Endothelial cell of hepatic sinusoid (primary cell): ENCODE results near the gene PEF1.

Experiments used
- in situ Hi-C: cut with HindIII; loops from 2 replicates; pipeline ENCODE4 v1.10.0; 2017; ENCODE audit warnings: low sequenced_read_pairs

Gene PEF1

DNA sequence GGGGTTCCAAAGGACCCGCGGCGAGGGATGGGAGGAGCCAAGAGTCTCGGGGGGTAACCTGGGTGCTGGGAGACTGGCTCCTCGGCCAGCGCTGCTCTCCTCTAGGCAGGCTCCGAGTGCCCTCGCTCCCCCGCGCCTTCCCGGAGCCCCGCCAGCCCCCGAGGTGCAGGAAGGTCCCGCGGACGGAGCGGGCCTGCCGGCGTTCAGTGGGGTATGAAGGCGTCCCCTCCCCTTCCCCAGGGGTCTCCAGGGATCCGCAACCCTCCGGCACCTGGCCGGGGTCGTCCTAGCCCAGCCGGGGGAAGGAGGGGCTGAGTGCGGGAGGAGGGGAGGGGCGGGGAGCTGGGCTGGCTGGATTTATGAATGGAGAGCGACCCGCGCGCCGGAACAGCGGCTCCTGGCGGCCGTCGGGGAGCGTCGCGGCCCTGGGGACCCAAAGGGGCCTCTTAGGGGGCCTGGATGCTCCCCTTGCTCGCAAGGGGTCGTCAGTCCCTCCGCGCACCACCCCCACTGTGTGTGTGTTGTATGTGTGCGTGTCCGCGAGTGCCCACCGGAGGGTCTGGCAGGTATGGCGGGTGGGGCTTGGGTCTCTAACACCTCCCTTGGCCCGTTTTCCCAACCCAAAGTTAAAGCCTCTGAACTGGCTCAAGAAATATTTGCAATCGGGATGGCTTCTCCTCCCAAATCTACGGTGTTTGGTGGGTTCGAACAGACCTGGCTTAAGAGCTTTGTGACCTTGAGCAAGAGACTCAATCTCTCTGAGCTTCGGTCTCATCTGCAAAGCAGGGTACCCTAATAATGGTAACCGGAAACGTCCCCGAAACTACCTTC is 26.5 kb downstream of the PEF1 start:
- in situ Hi-C loops = no loop called here

DNA sequence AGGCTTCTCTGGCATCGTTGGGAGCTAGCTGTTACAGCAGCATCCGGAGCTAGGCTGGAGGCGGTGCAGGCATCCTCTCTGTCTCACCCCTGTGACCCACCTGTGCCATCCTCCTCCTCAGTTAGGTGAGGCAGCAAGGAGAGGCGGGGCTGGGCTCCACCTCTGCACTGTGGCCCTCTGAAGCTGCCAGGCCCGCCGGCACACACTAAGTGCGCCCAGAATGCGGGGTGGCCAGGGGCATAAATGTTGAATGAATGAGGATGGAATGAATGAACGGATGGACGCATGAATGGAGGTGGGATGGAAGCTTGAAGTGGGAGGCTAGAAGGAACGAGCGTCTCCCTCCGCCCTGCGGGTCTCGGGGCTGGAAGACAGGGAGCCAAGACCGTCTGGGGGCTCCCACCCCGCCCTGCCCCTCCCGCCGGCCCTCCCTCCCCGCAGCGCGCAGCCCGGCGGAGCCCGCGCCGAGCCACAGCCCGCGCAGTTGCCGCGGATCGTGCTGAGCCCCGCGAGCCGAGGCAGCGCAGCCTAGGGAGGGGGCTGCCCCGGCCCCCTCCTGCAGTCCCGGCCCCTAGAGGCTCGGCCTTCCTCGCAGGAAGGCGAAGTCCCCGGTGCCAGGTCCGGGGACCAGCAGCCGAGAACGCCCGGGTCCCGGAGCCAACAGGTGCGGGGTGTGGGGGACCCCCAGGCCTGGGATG is 27.3 kb downstream of the PEF1 start, which contains the start of gene HCRTR1:
TSS of gene HCRTR1 (plus strand) at position 472 of the 698 bp plus-strand sequence. CDS start 1,504 bp downstream, outside the sequence.
- in situ Hi-C loops = no loop called here

DNA sequence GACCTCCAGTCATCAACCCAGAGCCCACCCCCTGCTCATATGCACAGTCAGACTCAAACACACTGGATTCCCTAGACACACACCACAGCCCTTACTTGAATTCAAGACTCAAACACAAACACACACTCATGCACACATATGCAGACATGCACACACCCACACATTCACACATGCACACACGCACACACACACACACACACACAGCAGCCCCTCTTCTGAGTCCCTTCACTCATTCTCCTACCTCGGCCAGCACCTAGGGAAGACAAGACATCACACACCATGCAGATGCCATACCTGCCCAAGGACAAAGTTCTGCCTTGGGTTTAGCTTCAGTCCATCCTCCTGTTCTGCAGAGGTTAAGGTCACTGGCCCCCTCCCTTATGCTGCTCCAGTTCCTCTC is 28.7 kb downstream of the PEF1 start:
- in situ Hi-C loops = no loop called here

DNA sequence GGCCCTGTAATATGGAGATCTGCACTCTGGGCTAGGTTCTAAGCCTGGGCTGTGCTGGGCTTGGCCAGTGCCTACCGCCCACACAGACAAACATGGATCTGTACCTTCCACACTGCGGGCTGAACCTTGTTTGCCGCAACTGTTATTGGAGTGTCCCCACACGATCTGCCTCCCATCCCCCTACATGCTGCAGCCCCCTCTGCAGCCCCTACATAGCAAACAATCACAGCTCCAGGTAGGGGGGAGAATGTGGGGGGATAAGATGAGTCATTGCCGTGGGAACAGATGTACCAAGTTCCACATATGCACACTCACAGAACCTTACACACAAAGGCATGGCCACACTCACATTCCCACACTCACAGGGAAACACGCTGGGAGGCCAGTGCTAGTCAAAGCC is 29.3 kb downstream of the PEF1 start:
- in situ Hi-C loops = no loop called here

DNA sequence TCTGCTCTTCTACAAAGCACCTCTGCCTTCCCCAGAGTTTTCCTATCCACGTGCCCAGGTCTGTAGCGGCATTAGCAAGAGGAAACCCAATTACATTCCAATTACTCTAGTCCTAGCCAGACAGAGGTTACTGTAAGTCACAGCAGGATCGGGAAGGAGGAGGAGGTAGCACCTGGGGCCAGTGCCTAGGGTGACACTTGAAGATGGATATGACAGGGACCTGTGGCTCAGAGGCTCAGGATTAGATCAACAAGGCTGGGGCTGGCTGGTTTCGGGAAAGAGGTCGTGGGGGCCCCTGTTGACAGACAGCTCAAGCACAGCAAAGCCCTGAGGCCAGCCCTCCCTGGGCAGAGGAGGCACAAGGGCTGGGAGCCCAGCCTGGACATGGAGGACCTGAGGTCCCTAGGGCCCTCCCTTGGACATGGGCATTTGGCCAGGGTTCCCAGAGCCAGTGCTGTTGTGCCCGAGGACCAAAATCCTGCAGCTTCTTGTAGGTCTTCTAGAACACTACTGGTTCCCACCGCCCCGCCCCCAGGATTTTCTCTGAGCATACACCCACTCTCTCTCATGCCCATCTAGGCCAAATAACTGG is 30.2 kb downstream of the PEF1 start:
- in situ Hi-C loops = no loop called here

DNA sequence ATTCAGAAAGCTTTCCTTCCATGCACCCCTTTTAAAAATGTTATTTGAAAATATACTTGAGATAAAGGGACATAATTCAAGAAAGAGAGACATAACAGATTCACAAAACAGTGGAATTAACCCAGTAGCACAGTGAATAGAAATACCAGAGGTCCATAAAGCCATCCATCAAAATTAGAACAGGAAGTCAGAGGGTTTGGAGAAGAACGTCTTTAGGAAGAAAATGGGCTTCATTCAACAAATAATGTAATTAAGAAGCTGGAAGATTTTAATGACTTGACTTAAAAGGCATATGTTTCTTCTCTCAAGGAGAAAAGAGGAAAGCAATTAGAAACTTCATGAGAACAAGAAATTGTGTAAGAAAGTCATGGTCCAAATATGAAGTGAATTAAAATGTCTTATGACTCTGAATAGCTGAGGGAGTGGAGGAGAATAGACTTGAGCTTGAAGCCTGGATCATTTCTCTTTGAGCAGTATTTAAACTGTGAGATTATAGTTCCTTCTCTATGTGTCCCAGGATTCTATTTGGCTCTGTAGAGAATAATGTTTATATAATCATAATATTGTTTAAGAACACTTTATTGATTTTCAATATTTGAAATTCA is 35.1 kb downstream of the PEF1 start:
- in situ Hi-C loops = no loop called here

DNA sequence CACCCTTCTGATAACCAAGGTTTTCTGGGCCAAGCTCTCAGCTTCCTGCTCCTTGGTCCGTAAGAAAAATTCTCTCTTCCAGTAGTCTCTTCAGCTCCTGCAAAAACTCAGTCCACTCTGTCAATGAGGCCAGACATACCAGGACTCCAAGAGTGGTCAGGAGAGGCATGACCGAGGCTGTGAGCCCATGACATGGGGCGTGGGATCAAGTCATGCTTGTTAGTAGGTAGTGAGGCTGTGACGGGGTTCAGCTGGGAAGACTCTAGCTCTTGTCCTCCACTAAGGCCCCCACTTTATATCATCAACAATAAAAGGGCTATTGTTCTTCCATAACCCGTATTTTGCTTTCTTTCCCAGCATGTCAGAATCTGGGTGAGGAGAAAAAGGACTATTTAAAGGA is 37.3 kb downstream of the PEF1 start:
- in situ Hi-C loops = no loop called here

DNA sequence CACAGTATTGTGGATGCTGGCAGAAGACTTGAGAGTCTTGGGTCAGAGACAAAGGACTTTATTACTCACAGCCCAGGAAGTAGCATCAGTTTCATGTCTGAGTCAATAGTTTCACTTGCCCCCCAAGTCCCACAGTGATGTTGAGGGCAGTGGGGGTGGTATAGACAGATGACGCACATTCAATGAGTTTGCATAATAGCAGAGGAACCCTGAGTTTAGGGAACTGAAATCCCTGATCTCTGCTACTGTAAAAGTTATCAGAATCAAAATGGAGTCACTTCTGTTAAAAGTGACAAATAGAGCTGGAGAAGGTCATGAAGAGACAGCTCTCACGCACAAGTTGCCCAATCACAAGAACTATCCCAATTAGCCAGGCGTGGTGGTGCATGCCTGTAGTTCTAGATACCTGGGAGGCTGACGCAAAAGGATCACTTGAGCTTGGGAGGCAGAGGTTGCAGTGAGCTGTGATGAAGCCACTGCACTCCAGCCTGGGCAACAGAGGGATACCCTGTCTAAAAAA is 38.7 kb downstream of the PEF1 start:
- in situ Hi-C loops = no loop called here

DNA sequence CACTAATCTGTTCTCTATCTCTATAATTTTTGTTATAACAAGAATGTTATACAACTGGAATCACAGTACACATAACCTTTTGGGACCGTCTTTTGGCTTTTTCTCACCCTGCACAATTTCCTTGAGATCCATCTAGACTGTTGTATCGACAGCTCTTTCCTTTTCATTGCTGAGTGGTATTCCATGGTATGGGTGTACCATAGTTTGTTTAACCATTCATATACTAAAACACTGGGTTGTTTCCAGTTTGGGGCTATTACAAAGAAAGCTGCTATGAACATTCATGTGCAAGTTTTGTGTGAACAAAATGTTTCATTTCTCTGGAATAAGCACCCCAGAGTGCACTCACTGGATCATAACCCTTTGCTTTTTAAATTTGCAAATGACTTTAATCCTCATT is 42.6 kb downstream of the PEF1 start:
- in situ Hi-C loops = loop anchor here (5.0 kb wide), 1 partner anchor 45 kb away; no protein-coding TSS in a partner anchor

DNA sequence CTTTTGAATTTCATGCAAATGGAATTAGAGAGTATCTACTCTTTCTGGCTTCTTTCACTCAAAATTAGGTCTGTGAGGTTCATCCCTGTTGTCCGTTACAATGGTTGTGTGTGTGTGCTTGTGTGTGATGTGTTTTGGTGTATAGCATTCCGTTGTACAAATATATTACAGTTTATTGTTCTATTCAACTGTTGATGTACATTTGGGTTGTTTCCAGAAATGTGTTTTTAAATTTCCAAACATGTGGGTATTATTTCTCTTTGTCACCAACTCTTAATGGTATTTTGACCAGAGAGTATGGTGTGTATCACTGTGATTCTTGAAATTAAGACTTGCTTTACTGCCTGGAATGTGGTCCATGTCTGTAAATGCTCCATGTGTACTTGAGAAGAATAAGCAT is 44.0 kb downstream of the PEF1 start:
- in situ Hi-C loops = loop anchor here (5.0 kb wide), 1 partner anchor 43 kb away; no protein-coding TSS in a partner anchor

DNA sequence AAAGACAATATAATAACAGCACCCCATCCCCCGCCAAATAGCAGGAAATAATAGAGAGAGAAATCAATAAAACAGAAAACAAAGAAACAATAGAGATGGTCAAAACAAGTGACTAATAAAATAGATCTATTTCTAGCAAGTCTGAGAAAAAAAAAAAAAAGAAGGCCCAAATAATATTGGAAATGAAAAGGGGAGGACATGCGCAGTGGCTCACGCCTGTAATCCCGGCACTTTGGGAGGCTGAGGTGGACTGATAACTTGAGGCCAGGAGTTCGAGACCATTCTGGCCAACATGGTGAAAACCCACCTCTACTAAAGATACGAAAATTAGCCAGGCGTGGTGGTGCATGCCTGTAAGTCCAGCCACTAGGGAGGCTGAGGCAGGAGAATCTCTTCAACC is 45.7 kb downstream of the PEF1 start:
- in situ Hi-C loops = no loop called here

DNA sequence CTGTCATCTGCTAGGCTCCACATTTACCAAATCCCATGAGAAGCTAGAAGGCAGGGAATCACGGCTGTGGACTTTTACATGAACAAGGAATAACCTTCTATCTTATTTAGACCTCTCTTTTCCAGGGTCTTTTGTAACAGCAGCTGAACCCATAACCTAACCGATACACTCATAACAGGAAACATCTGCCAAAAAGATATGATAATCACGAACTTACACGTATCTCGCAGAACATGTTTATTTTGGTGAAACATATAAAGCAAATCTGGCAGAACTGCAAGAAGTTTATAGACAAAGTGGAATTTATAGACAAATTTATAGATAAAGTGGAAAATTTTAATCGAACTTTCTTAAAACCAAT is 48.0 kb downstream of the PEF1 start:
- in situ Hi-C loops = no loop called here

DNA sequence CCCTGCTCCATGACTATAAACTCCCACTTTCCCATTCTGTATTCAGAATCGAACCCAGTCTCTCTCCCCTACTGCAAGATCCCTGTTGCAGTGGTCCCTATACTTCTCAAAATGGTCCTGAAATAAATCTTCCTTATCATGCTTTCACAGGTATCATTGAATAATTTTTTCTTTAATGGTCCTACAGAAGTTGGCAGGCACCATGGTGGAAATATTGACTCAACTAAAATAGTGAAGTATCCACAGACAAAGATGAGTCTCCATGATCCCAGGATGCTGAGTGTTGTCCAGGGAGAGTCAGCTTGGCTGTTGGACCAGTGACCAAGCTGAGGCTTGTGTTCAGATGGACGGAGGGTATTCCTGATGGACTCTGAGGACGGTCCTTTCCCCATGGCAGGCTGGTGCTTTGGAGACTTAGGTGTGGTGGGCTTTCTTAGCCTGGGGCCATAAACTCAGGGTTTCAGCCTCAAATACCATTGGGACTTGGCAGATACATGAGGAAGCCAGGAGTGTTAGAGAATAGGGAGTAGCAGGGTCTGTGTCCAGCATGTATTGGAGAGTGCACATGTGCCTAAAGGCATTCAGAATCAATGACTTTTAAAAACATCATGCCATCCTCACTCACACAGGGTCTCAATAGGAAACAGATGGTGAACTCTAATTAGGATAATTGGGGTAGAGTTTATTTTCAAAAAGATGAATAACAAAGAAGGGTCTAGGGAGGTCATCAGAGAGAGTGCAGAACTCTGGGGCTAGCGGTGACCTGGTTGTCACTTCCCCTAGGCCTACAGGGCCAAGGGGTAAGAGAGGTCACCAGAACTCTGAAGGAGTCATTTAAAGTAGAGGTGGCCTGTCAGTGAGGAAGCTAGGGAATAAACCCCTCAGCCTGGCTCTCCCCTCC is 48.6 kb downstream of the PEF1 start:
- in situ Hi-C loops = no loop called here

DNA sequence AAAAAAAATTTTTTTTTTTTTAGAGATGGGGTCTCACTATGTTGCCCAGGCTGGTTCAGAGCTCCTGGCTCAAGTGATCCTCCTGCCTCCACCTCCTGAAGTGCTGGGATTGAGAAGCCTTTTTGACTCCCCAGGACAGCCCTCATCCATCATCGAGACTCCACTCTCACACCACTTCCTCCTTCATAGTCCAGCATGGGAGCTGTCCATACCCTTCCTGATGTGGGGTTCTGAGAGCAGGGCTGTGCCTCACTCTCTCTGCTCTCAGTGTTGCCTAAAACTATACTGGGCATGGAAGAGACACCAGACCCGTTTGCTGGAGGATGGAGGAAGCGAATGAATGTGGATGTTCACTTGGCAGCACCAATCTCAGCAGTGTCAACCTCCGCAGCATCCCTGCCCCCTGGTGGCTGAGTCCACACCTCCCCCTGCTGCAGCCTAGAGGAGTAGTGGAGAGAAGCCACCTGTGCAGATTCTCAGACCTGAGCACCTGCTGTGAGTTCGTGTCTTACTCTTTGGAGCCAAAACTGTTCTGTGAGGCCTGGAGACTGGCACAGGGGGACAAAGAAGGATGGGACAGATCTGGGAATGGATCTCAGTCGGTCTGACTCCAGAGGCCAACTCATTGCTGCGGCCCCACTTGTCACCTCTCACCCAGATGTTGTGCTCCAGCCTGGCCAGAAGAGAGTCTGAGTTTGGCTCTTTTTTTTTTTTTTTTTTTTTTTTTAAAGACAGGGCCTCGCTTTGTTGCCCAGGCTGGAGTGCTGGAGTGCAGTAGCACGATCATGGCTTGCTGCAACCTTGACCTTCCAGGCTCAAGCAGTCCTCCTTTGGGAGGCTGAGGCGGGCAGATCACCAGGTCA is 50.7 kb downstream of the PEF1 start:
- in situ Hi-C loops = no loop called here

DNA sequence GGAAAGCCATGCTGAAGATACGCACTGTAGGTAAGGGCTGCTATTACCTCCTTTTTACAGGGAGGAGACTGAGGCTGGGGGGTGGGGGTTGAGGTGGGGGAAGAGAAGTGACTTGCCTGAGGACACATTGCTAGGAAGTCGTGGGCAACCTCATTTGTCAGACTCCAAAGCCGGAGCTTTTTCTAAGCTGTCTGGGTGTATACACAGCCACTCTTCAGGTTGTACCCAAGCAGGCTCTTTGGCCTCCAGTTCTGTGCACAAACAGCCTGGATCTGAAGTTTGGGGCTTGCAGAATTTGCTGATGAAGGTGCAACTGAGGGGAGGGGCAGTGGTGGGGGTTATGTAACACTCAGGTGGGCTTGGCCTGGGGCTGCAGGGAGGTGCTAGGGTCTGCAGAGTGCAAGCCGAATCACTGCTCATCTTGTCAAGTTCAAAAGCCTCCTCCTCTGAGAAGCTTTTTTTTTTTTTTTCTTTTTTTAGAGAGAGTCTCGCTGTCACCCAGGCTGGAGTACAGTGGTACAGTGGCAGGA is 51.5 kb downstream of the PEF1 start:
- in situ Hi-C loops = no loop called here

DNA sequence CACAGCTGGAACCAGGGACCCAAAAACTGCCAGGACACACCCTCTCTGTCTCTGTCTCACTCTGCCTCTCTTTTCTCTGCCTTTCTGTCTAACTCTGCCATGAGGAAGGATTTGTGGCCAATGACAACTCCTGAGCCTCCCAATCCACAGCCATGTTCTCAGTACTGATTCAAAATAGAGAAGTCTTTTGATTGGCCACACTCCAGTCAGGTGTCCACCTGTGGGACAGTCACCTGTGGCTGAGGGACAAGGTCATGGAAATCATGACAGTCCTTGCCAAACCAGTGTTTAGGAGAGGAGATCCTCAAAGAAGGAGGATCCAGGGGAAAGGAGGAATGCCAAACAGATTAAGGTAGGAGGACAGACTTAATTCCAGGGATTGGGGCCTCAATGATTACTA is 52.5 kb downstream of the PEF1 start:
- in situ Hi-C loops = no loop called here

DNA sequence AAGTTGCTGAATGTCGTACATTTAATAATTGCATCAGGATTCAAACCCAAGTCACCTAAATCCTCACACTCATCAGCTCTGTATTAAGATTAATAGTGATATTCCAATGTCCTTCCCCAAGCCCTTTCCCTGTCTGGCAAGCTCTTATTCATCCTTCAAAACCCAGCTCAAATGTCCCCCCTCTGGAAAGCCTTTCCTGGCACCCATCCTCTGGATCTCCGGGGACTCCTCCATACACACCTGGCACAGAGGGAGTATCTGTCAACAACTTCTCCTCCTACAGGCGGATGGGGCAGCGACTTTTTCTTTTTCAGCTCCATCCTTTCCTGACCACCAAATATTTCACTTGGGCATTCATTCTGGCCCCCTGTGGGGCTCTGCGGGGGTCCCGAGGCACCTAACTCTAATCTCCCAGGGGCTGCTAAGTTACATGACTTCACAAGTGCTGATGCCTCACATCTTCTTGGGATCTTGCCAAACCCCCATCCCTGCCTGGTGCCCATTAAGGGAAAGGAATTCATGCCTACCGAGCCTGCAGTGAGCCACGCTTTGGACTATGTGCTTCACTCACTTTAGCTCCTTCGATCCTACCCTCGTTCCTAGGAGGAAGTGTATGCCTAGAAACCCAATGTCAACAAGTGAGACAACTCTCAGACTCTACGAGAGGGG is 53.1 kb downstream of the PEF1 start:
- in situ Hi-C loops = no loop called here

DNA sequence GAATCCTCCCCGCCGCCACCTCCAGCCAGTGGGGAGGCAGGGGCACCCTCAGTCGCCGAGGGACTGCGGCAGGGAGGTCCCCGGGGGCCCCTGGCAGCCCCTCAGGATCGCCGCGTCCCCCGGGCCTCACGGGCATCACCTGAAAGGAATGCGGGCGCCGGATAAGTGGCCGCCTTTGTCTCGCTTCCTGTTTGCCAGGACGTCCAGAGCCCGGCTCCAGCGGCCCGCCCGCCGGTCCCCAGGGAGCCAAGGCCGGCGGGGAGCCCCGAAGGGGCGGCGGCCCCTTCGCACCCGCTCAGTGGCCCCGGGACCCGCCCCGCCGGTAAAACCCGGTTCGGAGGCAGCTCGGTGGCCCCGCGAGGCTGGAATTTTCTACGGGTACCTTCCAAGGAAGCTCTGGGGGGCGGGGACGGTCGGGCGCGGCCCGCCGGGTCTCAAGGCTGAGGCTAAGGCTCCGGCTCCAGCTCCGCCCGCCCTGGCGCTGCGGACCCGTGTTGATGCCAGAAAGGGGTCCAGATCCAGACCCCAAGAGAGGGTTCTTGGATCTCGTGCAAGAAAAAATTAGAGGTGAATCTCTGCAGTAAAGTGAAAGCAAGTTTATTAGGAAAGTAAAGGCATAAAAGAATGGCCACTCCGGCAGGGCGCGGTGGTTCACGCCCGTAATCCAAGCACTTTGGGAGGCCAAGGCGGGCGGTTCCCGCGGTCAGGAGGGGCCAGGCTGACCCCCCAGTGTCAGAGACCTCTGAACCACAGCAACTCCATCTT is 55.7 kb downstream of the PEF1 start:
- in situ Hi-C loops = no loop called here
